NCI-H2196 (cell line): ENCODE measurements around the gene HDAC4.

ENCODE experiments used
- DNase-seq: peaks from one replicate; lab custom pipeline; 2025; ENCODE audit not compliant: unreplicated experiment; lab: John Stamatoyannopoulos, UW

Gene HDAC4

GRCh38 chr2:239354132-239354790 lies 46.6 kb downstream of the HDAC4 start:
- no peak for DNase-seq

- no peak for DNase-seq
Measured at GRCh38 chr2:239353692-239354091, 47.1 kb downstream of the HDAC4 start.

- no peak for DNase-seq
Measured at GRCh38 chr2:239351687-239352086, 49.1 kb downstream of the HDAC4 start.

GRCh38 chr2:239349453-239350135 lies 51.2 kb downstream of the HDAC4 start:
- no peak for DNase-seq

- DNase-seq = no peak
Measured at GRCh38 chr2:239348563-239349452, 52.0 kb downstream of the HDAC4 start.

- DNase-seq = no peak
Measured at GRCh38 chr2:239346676-239347075, 54.1 kb downstream of the HDAC4 start.

GRCh38 chr2:239345251-239345650 lies 55.6 kb downstream of the HDAC4 start:
- DNase-seq = no peak

GRCh38 chr2:239344857-239345216 lies 56.0 kb downstream of the HDAC4 start:
- peak; percentile 62 for DNase-seq

GRCh38 chr2:239343946-239344856 lies 56.6 kb downstream of the HDAC4 start:
- DNase-seq = no peak

- no peak for DNase-seq
Measured at GRCh38 chr2:239343460-239343859, 57.4 kb downstream of the HDAC4 start.

- no peak for DNase-seq
Measured at GRCh38 chr2:239341840-239342239, 59.0 kb downstream of the HDAC4 start.

GRCh38 chr2:239341146-239341732 lies 59.6 kb downstream of the HDAC4 start:
- DNase-seq = no peak

GRCh38 chr2:239339726-239340601 lies 60.9 kb downstream of the HDAC4 start:
- no peak for DNase-seq

- no peak for DNase-seq
Measured at GRCh38 chr2:239339241-239339640, 61.6 kb downstream of the HDAC4 start.

GRCh38 chr2:239337877-239338484 lies 62.8 kb downstream of the HDAC4 start:
- DNase-seq = no peak

GRCh38 chr2:239337122-239337876 lies 63.5 kb downstream of the HDAC4 start:
- DNase-seq = no peak

- DNase-seq = no peak
Measured at GRCh38 chr2:239331560-239331959, 69.3 kb downstream of the HDAC4 start.

- DNase-seq = no peak
Measured at GRCh38 chr2:239330836-239331235, 70.0 kb downstream of the HDAC4 start.
